Hematopoietic multipotent progenitor cell treated with erythropoietin and hydrocortisone succinate and interleukin-3 and kit ligand, for 6 days (in vitro differentiated cells): Measurements from ENCODE around the gene MIPEP.
"Not testable (repeated sequence)": the region's sequence is repeated elsewhere in the genome, so short reads cannot be mapped to it uniquely, and the experiment has no call there.

Source experiments
- DNase-seq: peaks from one replicate; pipeline ENCODE4 v3.0.0-alpha.2; 2015

Gene MIPEP

GRCh38 chr13:23770428-23770827, 118.8 kb downstream of the MIPEP start:
- DNase-seq: no peak

DNA sequence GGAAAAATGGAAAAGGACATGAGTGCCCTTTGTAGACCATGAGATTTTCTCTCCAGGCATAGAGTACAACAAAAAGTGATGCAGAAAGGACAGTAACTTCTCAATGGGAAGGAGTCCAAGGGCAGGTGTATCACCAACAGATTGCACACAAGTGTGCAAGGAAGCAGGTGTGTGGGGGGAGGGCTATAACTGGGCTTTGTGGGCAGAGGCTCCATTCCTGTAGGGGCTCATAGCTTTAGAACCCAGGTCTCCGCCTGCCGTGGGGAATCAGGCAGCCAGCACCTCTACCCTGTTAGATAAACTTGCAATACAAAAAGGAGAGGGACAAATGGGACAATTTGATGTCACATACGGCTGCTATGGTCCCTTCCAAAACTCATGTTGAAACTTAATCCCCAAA, 119.8 kb downstream of the MIPEP start:
- no peak for DNase-seq

DNA sequence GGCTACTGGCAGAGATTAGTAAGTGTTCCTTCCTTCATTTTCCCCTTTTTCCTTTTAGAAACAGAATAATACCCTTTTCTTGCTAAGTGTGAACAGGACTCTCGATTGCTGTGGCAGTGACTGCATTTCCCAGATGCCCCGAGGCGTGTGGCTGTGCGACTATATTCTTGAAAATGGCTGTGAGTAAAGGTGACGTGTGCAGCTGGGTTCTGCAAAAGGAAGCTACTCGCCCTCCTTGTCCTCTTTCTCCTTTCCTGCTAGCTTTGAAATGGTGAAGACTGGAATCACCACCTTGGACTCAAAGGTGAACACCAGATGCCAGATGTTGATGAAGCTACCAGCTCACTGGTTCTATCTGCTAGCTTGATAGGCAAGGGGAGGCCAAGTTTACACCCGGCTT, 121.4 kb downstream of the MIPEP start:
- DNase-seq: no peak

GRCh38 chr13:23766939-23767338, 122.3 kb downstream of the MIPEP start:
- peak; percentile 17 for DNase-seq

GRCh38 chr13:23766283-23766682, 122.9 kb downstream of the MIPEP start:
- peak; percentile 72 for DNase-seq

- DNase-seq: no peak
Measured at GRCh38 chr13:23765531-23765930, 123.7 kb downstream of the MIPEP start.

DNA sequence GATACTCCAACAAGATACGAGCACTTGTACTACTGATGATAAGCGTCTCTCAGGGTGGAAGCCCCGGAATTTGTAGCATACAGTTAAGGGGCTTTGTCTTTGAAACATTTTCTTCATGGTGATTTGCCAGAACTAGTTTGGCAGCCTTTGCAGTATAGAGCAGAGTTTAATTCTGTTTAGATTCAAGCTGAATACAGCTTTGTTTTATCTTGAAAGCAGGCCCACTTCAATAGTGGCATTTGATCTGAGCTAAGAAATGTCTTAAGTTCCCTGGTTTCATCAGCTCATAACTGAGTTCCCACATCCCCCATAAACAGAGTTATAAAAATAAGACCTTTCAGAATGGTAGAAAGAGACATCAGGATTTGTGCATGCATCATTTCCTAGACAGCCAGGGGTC, 125.9 kb downstream of the MIPEP start:
- no peak for DNase-seq

DNA sequence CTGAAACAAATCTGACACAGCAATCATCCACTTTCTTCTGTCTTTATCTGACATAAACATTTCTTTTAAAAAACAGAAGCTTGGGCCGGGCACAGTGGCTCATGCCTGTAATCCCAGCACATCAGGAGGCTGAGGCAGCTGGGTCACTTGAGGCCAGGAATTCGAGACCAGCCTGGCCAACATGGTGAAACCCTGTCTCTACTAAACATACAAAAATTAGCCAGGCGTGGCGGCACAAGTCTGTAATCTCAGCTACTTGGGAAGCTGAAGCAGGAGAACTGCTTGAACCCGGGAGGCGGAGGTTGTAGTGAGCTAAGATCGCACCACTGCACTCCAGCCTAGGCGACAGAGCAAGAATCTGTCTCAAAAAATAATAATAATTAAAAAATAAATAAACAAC, 127.4 kb downstream of the MIPEP start:
- not testable (repeated sequence) for DNase-seq

GRCh38 chr13:23760000-23760399, 129.2 kb downstream of the MIPEP start:
- no peak for DNase-seq

- no peak for DNase-seq
Measured at GRCh38 chr13:23758798-23759527, 130.2 kb downstream of the MIPEP start.

- no peak for DNase-seq
Measured at GRCh38 chr13:23754997-23755396, 134.2 kb downstream of the MIPEP start.

- no peak for DNase-seq
Measured at GRCh38 chr13:23754506-23754905, 134.7 kb downstream of the MIPEP start.

DNA sequence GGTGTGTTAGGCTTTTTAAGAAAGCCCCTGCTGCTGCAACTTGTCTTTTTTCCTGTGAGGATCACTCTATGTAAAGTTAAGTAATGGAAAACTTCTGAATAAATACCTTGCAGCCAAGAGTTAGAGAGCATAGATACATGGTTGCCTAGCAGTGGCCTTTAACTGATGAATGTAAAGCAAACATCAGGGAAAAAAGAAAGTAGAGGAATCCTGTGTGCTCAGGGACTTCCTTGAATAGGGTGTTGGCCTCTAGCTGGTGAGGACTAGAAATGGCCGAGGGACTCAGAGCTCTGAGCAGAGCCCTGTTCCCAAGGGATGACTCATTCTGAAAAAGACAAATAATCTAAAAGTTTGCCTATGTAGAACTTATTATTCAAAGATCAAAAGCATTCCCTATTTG, 135.7 kb downstream of the MIPEP start:
- no peak for DNase-seq

DNA sequence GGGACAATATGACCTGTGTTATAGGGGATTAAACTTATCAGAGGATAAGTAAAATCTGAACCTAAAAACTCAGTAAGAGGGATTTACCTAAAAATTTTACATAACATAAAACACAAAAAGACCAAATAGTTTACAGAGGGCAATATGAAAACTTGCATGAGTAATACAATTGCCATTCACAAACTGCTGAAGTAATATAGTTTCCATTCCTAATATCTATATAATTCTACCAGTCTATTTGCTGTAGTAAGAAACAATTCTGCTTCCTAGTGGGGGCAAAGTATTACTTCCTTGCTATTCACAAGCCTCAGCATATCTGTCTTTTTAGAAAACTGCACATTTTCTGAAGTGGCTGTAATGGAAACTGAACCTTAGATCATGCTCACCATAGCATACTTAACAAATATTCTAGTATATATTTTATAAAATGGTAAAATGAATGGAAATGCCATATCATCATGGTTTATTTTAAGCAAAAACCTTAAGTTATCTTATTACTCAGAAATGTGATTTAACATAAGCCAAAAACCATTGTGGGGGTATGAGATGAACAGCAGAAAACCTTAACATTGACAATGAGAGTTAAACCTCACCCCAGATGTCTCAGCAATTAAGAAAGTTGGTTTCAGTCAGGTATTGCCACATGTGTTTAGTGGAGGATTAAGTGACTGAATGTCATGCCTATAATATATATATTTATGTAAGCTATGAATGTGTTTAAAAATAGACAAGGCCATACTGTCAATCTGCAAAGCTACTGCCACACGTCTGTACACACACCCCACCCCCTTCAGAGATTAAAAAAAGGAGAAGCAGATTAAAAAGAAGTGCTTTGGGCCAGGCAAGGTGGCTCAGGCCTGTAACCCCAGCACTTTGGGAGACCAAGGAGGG, 136.8 kb downstream of the MIPEP start:
- no peak for DNase-seq

GRCh38 chr13:23751195-23751594, 138.0 kb downstream of the MIPEP start:
- DNase-seq: no peak

GRCh38 chr13:23750383-23751121, 138.6 kb downstream of the MIPEP start:
- no peak for DNase-seq

DNA sequence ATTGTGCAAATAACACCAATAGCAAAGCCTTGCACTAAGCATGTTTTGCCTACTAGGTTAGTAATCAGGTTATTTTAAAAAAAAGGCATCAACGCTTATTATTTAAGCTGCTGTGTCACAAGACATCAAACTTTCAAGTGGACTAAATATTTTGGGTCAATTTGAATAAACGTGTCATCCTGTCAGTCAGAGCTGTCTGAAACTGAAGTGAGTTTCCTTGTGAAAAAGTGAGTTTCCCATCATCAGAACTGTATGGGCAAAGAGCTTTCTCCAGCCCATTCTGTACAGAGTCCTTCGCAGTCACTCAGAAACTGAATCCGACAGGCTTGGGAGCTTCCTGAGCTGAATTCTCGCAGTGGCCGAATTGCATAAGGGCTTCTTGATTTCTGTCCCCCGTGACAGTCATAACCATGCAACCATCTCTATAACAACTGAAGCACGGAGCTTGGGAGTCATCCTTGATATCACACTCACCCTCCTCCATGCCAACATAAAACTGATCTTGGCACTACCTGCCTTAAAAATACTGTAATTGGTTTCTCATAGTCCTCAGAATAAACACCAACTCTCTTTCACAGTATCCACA, 139.8 kb downstream of the MIPEP start:
- DNase-seq: no peak

DNA sequence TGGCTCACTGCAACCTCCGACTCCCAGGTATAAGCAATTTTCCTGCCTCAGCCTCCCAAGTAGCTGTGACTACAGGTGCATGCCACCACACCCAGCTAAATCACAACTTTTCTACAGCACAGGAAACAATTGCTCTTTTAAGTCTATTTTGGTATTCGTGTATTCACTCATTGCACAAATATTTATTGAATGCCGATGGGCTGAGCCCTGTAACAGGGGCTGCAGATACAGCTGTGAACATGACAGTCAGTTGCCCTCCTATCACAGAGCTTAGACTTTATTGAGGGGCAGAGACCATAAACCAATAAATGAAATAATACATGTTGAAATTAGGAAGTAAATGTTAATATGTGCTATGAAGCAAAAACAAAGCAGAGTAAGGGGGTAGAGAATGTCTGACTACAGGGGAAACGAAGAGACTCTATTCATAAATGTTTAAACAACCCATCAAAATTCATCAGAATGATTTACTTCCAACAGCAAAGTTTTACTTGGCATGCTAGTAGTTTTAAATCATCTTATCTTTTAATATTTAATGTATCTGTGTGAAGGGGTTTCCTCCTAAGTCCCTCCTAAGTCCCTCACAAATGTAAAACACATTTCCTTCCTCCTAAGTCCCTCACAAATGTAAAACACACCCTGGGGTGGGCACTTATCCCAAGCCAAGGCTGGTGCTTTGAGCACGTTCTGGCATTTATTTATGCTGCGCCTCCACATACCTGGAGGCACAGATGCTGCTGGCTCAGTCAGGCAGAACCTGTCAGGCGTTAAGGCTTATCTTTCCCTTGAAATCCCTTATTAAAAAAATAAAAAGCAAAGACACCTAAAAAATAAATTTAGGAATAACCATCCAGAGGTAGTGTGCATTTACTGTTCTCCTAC, 140.8 kb downstream of the MIPEP start:
- no peak for DNase-seq

- DNase-seq: not testable (repeated sequence)
Measured at GRCh38 chr13:23746141-23746540, 143.1 kb downstream of the MIPEP start.

DNA sequence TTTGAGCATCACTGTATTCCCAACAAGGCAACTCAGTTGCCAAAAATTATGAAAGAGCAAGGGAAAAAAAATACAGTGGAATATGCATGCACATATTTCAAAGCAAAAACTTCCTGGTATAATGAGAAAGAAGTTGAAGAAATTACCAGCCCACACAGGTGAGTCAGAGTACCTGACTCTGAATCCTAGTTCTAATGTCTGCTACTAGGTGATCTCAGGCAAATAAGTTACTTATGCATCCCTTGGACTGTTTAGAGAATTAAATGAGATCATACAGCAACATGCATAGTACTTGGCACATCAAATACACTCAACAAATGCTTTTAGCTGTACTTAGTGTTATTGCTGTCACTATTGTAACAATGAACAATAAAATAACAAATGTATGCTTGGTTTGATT, 144.9 kb downstream of the MIPEP start:
- no peak for DNase-seq

DNA sequence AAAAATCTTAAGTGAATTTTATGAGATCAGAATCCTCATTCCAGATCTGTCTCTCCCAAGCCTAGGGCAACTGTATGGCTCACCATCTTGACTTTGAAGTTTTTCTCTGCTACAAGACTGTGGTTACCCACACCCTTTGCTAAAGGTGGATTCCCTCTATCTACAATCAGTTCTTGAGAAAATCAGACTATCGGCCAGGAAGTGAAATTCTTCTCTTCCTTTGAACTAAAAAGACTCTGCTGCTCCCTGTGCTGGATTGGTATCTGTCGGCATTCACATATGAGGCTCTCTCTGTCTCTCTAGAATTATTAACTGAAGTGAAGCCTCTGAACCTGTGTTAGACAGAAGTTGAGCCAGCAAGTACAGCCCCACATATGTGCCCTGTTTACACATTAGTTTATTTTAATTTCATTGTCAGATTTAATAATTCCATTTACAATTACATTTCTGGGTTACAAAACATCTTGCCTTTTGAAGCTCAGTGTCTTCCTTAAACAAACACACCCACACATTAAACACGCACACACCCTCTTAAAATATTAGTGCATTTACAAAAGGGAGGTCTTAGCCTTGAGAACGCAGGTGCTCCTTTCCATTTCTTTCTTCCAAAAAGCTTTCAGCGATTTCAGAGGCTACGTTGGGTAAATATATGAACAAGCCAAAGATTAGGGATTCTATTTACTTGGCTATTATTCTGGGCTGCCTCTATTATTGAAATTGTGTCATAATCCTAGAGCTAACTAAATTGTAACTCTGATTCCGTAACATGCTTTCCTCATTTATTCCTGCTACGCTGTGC, 145.7 kb downstream of the MIPEP start:
- DNase-seq: no peak
